Activated CD4-positive, alpha-beta T cell treated with anti-CD3 and anti-CD28 coated beads for 1 hour (primary cell): ENCODE results near the gene PPM1M.

Experiments used
- DNase-seq: peaks from one replicate; pipeline ENCODE4 v3.0.0-alpha.2; 2020

PPM1M gene

DNA sequence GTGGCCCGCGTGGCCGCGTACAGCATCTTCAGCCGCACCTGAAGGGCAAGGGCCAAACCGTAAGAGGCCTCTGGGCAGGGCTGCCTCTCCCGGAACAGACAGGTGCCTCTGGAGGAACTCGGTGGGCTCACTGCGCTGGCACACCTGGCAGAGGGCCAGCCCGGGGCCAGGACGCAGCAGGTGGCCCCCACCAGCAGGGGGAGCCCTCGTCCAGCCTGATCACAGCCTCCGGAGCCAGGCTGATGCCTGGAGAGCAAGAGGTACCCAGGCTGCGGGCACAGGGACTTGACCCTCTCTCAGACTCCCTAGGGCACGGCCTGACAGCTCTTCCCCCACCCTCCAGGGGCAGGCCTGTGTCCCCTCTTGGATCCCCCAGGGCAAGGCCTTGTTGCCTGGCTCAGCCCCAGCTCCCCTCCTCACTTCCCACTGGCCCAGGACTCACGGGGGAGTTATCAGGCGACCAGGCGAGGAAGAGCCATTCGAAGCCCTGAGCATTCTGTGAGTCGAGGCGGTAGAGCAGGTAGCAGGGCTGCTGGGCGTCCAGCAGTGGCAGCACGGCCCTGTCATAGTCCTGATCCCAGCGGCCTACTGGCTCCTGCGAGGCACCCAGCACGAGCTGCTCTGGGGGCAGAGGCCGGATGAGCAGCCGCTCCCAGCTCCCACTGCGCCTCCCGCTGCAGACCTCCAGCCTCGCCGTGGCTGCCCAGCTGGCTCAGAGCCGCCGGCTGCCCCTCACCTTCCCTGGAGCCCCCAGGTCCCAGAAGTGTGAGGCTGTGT lies 13.9 kb upstream of the PPM1M start:
- peak; percentile 84 for DNase-seq

DNA sequence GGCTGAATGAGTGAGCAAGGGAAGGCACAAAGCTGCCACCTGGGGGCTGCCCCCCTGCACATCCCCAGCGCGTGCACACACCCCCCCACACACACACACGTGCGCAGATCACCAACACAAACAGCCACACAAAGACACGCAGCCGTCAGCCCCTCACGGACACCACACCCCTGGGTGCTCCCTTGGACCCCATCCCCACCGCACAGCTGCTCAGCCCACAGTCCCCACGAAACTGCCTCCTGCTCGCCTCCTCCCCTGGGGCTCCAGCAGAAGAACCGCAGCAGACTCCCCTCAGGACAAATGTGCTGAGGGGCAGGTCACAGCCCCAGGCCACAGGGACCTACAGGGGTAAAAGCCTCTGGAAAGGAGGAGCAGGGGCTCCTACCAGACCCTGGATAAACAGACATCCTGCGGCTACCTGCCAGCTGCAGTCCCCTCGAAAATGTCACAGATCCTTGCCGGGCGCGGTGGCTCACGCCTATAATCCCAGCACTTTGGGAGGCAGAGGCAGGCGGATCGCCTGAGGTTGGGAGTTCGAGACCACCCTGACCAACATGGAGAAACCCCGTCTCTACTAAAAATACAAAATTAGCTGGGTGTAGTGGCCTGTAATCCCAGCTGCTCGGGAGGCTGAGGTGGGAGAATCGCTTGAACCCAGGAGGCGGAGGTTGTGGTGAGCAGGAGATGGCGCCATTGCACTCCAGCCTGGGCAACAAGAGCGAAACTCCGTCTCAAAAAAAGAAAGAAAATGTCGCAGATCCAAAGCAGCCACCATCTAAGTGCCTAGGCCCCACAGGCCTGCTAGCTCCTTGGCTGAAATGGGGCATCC lies 13.1 kb upstream of the PPM1M start:
- no peak for DNase-seq

DNA sequence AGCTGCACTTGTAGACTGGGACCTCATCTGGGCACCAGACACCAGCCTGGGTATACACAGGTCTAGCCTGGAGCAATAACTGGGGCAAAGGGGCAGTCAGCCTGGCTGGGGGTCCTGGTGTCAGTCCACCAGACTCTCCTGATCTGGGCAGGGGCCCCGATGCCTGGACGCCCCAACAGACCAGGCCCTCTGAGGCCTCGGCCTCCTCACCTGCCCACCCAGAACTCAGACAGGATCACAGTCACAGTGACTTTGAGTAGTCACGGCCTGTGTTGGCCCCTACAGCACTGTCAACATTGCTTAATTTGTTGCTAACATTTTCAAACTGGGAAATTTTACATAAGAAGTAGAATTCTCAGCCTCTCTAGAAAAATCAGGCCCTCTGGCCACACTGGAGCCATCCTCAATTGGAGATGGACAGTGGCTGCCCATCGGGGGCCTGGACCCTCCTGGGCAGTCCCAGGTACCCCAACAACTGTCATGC lies 12.4 kb upstream of the PPM1M start:
- DNase-seq = no peak

DNA sequence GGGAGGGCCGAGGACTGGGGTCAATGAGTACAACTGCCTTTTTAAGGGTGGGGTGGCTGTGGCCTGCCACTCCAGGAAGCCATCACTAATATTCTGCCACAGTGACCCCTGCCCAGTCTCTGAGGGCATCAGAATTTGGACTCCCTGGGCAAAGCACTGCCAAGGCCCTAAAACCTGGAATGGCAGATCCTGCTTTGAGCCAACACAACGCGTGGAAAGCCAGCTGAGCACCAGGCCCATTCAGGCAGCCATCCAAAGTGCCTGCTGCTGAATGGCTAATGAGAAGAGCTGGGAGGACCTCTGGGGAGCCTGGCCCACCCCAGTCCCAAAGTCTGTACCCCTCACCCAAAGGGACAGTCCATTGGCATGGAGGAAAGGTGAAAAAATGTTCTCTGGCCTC lies 11.6 kb upstream of the PPM1M start:
- DNase-seq = no peak

DNA sequence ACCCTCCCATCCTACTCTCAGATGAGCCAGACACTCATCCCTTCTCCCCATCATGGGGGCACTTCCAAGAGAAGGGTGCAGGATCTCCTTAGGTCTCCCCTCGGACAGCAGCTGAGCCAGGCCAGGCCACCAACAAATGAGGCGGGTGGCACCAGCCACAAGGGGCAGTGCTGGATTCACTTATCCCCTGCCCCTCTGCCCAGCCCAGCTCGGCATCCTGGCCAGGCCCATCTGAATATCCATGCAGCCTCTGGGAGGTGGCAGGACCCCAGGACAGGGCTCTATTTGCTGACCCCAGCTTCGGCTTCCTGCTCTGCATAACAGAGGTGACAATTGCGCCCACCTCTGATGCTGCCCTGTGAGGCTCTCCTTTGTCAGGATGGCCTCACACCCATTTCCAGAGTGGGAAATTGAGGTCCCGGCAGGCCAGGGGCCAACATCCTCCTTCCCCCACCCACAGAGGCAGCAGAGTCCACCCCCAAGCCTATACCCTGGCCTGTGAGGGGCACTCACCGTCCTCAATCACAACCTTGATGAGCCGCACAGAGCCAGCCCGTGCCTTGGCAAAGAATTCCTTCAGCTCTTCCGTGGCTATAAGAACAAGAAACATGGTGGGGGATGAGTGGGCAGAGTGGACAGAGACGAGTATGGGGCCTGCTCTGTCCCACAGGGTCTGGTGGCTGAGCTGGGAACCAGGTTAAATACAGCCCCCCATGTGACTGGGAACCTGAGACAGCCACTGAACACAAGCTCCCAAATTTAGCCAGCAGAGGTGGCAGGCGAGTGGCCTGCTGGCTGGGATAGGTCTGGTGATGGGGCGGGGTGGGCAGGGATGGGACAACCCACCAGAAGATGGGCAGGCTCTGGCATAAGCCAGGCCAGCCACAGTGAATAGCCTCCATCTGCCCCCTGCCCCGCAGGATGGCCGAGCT lies 10.8 kb upstream of the PPM1M start:
- no peak for DNase-seq

DNA sequence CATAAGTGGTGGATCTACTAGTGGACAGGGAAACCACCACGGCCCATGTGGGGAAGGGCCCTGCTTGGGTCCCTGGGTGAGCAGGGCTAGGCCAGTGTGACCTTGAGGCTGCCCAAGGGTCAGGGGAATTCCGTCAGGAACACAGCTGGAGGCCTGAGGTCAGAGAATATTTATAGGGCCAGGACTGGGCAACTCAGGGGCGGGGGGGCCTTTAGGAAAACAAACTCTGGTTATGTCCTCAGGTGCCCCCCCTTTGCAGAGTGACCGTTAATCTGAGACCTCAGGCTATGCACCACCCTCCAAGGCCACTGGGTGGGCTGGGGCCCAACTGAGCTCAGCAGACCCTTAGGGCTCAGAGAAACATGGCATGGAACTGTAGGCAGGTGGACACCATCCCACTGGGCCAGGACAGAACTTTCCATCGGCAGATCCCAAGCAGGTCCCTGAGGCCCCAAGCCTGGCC lies 9.1 kb upstream of the PPM1M start:
- DNase-seq = no peak

DNA sequence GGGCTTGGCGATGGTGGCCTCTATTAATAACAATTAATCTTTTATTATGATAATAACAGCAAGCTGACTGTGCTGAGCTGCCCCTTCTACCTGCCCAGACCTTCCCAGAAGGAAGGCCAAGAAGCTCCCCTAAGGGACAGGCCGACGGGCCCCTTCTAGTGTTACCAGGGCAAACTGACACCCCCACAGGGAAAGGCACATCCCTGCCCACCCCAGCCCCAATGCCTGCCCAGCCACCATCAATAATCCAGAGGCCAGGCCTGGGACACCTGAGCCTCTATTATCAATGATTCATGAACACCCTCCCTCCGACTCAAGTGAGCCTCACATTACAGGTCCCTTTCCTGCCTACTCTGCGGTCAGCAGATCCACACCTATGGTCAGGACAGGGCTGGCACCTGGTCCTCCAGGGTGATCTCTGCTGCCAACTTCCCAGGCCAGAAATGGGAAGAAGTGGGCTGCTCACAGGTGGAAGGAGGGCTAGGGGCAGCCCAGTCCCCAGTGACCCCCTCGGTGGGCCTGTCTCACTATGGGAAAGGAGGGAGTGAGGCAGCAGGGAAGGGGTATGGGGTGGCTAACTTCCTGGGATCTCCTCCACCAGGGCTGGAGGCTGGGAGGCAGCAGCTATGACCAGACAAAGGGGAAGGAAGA lies 8.4 kb upstream of the PPM1M start:
- no peak for DNase-seq

DNA sequence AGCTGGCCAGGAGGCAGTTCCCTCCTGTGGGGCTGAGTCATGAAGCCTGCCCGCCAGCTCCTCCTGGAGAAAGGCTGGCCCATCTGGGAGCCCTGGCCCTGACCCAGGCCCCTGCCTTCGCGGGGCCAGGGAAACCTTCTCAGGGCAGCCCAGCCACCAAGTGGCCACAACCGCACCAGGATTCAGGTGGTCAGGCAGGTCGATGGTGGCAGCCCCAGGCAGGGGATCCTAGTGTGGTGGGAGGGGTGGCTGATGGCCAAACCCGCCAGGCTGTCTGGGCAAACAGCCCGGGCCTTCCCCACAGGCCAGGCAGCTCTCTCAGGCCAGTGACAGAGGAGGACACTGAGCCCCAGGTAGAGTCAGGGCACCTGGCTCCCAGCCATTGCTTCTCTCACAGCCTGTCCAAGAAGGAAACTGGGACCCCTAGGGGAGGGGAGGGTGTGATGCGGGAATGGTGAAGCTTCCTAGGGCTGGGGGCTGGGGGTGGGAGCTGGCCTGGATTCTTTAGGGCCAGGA lies 7.8 kb upstream of the PPM1M start:
- DNase-seq = no peak

DNA sequence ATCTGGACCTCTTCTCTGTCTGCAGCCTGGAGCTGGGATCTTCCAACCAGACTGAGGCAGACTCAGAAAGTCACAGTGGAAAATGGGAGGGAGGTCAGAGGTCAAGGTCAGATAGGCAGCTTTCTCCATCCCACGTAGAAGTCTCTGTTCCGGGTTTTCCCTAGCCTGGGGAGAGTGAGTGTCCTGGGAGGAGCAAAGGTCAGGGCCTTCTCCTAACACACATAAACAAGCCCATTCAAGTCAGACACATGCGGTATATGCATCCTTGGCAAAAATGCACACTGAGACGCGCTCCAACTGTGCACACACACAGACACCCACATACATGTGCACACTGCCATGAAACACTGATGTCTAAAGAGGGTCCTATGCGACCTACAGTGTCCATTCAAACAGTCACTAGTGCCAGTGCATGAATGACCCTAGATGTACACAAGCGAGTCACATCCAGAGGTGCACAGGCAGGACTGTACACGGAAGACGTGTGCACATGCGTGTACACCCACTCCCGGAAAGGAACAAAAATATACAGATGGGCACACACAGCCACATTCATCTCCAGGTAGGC lies 7.3 kb upstream of the PPM1M start:
- no peak for DNase-seq

DNA sequence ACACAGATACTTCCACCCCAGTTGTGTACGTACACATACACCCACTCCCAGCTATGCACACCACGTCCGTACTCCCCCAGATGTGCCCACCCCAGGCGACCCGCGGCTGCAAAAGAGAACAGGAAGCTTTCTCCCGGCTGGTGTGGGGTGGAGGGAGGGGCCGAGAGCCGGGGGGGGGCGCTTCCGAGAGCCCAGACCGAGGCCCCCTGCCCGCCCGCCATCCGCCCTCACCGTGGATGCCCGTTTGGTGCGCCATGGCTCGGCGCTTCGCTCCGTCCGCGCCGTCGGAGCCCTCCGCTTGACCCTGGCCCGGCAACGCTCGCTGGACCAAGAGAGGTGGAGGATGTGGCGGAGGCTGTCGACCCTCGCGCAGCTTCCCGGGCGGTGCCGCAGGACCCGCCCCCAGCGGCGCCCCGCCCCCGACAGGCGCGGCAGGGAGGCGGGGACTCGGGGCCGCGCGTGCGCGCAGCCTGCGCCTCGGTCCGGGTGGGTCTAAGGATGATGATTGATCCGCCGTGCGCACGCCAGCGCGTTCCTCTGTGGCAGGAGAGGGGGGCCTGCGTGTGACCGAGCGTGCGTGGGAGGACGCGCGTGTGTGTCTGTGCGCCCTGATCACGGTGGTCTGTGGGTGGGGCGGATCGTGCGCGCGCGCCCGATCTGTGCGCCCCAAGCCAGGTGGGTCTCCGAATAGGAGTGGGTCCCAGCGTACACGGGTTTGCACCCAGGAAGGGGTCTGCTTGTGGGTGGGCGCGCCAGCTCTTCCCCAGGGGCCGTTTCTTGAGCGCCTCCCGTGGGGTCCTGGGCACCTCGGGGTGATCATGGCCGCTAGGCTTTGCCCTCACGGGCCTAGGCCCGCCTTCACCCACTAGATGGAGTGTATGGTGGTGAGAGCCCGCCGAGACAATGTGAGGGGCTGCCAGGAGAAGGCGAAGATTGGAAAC lies 6.5 kb upstream of the PPM1M start, which contains the start of gene TWF2:
TWF2 (minus strand) TSS at position 398 of the 941 bp plus-strand sequence; CDS start at position 256, 142 bp downstream.
- peak; percentile 78 for DNase-seq

DNA sequence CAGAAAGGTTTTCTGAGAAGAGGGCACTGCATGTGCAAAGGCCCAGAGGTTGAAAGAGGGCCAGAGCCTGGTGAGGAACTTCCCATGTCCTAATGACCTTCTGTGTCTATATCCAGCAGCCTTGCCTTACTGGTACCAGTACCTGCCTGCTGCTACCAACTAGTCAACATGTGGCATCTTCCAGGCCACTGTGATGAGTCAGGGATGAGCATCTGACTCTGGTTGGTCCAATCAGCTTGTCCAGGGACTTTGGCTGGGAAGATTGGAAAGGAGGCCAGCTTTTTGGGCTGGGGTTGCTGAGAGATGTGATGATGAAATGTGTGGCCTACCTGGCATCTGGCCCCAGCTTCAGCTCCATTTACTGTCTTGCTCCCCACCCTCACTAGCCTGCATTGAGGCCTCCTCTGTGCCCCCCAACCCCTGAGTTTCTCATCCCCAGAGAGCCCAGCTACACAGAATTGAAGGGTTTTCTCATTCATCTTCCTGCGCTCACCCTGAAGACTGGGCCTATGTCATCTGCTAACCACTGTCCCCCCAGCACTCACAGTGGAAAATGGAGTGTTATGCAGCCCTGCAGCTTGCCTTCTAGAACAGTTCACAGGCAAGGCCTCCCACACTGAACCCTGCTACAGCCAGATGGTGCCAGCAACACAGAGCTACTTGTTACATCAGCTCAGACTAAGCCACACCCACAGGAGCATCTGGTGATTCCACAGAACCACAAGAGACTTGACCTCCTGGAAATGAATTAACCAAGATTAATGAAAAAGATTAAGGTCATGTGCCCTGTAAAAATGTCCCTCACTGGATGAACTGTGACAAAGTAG lies 5.3 kb upstream of the PPM1M start:
- DNase-seq = no peak

DNA sequence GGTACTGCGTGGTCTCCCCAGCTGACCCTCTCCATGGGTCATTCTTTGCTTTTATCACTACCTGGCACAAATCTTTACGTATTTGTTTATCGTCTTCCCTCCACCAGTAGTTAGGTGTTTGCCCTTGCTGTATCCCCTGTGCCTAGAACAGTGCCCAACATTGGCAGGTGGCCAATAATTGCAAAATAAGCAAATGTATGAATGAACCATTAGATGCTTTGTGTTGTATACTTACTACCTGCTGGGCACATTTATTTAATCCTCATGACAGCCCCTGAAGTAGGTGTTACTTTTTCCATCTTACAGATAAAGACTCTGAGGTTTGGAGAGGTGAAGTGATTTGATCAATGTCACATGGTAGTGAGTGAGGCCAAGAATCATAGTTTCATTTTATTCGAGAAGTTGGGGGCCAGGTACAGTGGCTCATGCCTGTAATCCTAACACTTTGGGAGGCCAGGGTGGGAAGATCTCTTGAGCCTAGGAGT lies 4.6 kb upstream of the PPM1M start:
- no peak for DNase-seq

DNA sequence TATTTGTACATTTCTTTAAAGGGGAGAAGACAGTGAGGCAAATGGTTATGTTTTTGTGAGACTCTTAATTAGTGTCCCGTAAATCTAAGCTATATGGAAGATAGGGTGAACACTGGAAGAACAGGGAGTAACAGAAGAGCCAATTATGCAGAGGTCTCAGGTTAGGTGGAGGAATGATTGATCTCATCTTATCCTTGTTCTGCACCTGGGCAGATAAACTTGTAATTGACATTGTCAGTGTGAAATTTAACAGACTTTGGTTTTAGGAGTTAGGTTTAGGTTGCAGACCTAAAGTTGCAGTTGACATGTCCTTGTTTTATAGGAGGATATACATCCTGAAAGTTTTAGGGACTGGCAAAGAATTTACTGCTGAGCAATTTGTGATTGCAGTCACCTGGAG lies 3.5 kb upstream of the PPM1M start:
- no peak for DNase-seq

DNA sequence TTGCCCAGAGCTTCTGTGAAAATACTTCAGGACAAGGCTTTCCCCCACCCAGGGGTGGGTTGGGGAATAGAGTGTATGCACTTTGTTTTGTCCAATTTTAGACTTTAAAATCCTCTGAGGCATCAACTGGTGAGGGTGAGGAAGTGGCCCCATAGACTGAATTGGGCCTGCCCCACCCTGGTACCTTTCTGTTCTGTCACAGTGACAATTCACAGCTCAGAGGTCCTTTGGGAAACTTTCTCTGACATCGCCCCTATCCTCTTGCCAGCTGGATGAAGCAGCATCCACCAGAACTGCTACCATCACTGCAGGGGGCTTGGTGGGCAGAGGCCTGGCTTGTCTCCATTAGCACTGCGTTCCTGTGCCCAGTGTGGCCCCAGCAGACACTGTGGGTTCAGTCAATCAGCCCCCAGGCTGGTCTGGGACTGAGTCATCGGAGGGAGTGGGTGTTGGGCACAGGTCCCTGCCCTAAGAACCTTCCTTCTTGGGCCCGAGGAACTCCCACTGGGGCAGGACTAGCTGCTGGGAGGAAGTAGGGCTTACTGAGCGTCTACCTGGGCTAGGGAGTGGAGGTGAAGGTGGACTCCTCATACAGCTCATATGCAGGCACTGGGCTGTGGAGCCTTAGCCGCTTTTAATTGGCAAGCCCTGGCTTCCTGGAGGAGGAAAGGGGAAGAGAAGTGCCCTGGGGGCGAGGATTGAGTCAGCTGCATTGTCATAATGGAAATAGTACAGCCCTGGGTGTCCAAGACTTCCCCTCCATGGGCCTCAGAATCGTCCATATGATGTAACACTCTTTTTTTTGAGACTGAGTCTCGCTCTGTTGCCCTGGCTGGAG lies 1.5 kb upstream of the PPM1M start:
- DNase-seq = peak; percentile 8

DNA sequence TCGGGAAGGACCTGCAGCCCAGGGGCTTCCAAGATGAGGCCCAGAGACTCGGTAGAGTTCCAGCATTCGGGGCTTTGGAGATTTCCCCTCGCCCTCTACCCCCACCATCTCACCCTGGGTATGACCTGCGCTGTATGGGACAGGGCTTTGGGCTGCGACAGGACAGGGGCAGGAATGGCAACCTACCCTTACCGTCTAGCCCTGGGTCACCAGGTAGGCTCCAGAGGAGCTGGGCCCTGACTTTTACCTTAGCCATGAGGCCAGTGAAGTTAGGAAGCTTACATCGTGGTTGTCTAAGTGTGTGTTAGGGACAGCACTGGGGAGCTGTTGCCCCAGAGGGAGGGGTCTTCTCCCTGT lies 683 bp downstream of the PPM1M start:
- no peak for DNase-seq

DNA sequence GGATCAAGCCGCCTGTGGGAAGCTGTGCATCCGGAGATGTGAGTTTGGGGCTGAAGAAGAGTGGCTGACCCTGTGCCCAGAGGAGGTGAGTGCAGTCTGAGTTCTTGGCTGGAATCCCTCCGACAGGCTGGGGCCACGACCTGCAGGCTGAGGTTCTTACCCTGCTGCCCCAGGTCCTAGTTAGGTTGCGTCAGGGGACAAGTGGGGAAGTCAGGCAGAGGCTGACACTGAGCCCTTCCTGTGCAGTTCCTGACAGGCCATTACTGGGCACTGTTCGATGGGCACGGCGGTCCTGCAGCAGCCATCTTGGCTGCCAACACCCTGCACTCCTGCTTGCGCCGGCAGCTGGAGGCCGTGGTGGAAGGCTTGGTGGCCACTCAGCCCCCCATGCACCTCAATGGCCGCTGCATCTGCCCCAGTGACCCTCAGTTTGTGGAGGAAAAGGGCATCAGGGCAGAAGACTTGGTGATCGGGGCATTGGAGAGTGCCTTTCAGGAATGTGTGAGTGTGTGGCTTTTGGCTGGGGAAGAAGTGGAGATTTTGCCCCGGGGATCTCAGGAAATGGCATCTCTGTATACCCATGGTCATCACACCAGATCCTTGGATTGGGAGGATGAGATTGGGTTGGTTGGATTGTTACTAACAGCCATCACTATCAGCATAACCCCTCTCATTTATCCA lies 1.3 kb downstream of the PPM1M start:
- peak; percentile 8 for DNase-seq

DNA sequence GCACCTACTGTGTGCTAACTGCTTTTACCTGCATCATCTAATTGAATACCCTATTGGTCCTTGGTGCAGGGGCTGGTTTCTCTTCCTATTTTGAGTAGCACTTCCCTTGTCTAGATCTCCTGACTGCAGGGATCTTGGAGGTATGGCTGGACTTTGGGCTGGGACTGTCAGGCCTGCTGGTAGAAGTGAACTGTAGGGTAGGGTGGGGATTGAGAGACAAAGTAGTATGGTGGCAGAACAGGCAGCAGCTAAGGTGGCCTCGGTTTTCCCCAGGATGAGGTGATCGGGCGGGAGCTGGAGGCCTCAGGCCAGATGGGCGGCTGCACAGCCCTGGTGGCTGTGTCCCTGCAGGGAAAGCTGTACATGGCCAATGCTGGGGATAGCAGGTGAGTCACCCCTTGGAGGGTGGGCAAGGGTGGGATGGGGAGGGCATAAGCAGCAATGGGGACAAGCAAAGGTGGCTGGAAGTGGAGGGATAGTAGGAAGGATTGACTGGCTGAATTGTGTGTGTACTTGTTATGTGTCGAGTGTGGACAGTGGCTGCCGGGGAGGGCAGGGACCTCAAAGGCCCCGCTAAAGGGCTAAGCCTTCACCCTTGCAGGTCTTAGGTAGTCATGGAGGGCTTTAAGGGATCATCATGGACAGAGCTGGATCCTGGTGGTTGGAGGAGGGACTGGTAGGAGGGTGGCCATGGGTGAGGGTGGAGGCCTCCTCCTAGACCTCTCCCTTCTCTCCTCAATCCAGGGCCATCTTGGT lies 2.0 kb downstream of the PPM1M start:
- DNase-seq = peak; percentile 7
